HepG2 (cell line): ENCODE measurements around the gene TMEM154. TPM values are rescaled to one million over a fixed set of nuclear protein-coding genes. Genes with fewer than 3 reads are reported as not detected.

Source experiments
- ATAC-seq: fragments of 200-7000 bp; cut with Tn5 transposase; 3 replicates; pipeline ENCODE4 v1.9.1; 2020; ENCODE audit warnings: mild to moderate bottlenecking, moderate library complexity
- BruUV-seq: library from RNA; stranded (reverse); fragments of 400-500 nt; replicated peaks from 2 replicates; lab custom pipeline; 2021; lab: Mats Ljungman, UMichigan
- CTCF ChIA-PET: fragments of 300-600 bp; formaldehyde crosslinking; extraction: SDS; loops from one replicate; lab custom pipeline; 2021; ENCODE audit warnings: low total read pairs, inconsistent platforms, low intra/inter-chr PET ratio; lab: Yijun Ruan, JAX
- POLR2A ChIA-PET: fragments of 350-600 bp; sonication (Branson Sonifier 250); formaldehyde crosslinking; loops from one replicate; lab custom pipeline; 2020; ENCODE audit warnings: antibody characterized with exemption, inconsistent platforms; lab: Yijun Ruan, JAX
- DNase-seq: peaks from one replicate; pipeline ENCODE4 v3.0.0-alpha.2; 2015; ENCODE audit warnings: low spot score
- FAIRE-seq: peaks from 3 replicates; lab custom pipeline; 2011; peaks lifted over from hg19 to GRCh38; lab: Jason Lieb, UNC
- H2AFZ ChIP-seq: one replicate; pipeline ENCODE4 v1.6.1; 2011; ENCODE audit warnings: low read length, inconsistent platforms
- H3K27ac ChIP-seq: fragments of 300-600 bp; 3 replicates; pipeline ENCODE4 v1.8.0; 2011; ENCODE audit warnings: mixed run types, mild to moderate bottlenecking, mixed read lengths, low read length, inconsistent platforms; ENCODE audit not compliant: insufficient read depth; ENCODE audit errors: extremely low read length
- H3K27me3 ChIP-seq, 2 experiments: fragments of 200-600 bp in 1 of 2; 2 replicates in 1 of 2; 3 replicates in 1 of 2; pipeline versions ENCODE4 v1.6.0 to v1.8.0; 2011; ENCODE audit warnings: low read length in 2 of 2, mild to moderate bottlenecking in 2 of 2, moderate library complexity in 2 of 2, inconsistent platforms in 1 of 2; ENCODE audit not compliant: insufficient read depth in 2 of 2, control insufficient read depth in 1 of 2
- H3K36me3 ChIP-seq, 2 experiments: fragments of 200-600 bp in 1 of 2; replicated peaks in 1 of 2; 2 replicates in 1 of 2; 3 replicates in 1 of 2; pipeline versions ENCODE4 v1.5.1 to v1.8.0; 2011; ENCODE audit warnings: low read length in 2 of 2, inconsistent platforms in 1 of 2; ENCODE audit not compliant: insufficient read depth in 2 of 2, control insufficient read depth in 1 of 2
- H3K4me1 ChIP-seq: 2 replicates; pipeline ENCODE4 v1.5.1; 2012; ENCODE audit warnings: low read length, inconsistent platforms; ENCODE audit not compliant: insufficient read depth
- H3K4me2 ChIP-seq: 2 replicates; pipeline ENCODE4 v1.6.0; 2011; ENCODE audit warnings: low read depth, low read length, inconsistent platforms
- H3K4me3 ChIP-seq, 3 experiments: fragments of 200-600 bp in 1 of 3; sonication (generic), shearing (Covaris generic) in 1 of 3; replicated peaks in 1 of 3; 2 replicates each; pipeline ENCODE4 v1.5.1; 2011 to 2016; ENCODE audit warnings: low read length in 3 of 3, inconsistent platforms in 2 of 3, low read depth in 2 of 3, mild to moderate bottlenecking in 2 of 3, control low read depth in 1 of 3, mixed read lengths in 1 of 3; ENCODE audit not compliant: insufficient read depth in 1 of 3
- H3K79me2 ChIP-seq: one replicate; pipeline ENCODE4 v1.6.1; 2011; ENCODE audit warnings: low read length, inconsistent platforms; ENCODE audit not compliant: insufficient read depth
- H3K9ac ChIP-seq: 2 replicates; pipeline ENCODE4 v1.6.0; 2011; ENCODE audit warnings: mild to moderate bottlenecking, low read depth, low read length, inconsistent platforms; ENCODE audit not compliant: insufficient read depth
- H3K9me3 ChIP-seq: 2 replicates; pipeline ENCODE4 v1.5.1; 2012; ENCODE audit warnings: mild to moderate bottlenecking, low read length
- H4K20me1 ChIP-seq: 2 replicates; pipeline ENCODE4 v1.6.0; 2011; ENCODE audit warnings: inconsistent platforms, mild to moderate bottlenecking, low read length, moderate library complexity; ENCODE audit not compliant: insufficient read depth
- ATAD3A ChIP-seq: sonication (generic); formaldehyde crosslinking; IDR thresholded peaks from 2 replicates; pipeline ENCODE4 v1.4.0; 2020; ENCODE audit warnings: missing genetic modification reagents
- CENPT ChIP-seq: sonication (generic); formaldehyde crosslinking; IDR thresholded peaks from 2 replicates; pipeline ENCODE4 v1.8.0; 2022; ENCODE audit warnings: low read depth, mild to moderate bottlenecking, moderate library complexity, missing genetic modification reagents
- ELF3 ChIP-seq: IDR thresholded peaks from 2 replicates; pipeline ENCODE4 v1.6.1; 2016; ENCODE audit warnings: missing genetic modification reagents, missing compliant biosample characterization
- KLF11 ChIP-seq: IDR thresholded peaks from 2 replicates; pipeline ENCODE4 v1.6.1; 2016; ENCODE audit warnings: missing compliant biosample characterization
- MEIS2 ChIP-seq: sonication (generic); formaldehyde crosslinking; IDR thresholded peaks from 2 replicates; pipeline ENCODE4 v1.9.0; 2021; ENCODE audit warnings: mild to moderate bottlenecking, missing genetic modification reagents
- NCOA2 ChIP-seq: sonication (generic); formaldehyde crosslinking; IDR thresholded peaks from 2 replicates; pipeline ENCODE4 v1.8.0; 2022; ENCODE audit warnings: inconsistent platforms
- REXO4 ChIP-seq: sonication (generic); formaldehyde crosslinking; IDR thresholded peaks from 2 replicates; pipeline ENCODE4 v1.8.0; 2022; ENCODE audit warnings: missing genetic modification reagents, mild to moderate bottlenecking, borderline replicate concordance
- SMARCC2 ChIP-seq: fragments of 450-650 bp; IDR thresholded peaks from 2 replicates; pipeline ENCODE4 v1.6.1; 2017; ENCODE audit warnings: antibody characterized with exemption, mild to moderate bottlenecking
- TARDBP ChIP-seq: sonication (generic); formaldehyde crosslinking; IDR thresholded peaks from 2 replicates; pipeline ENCODE4 v1.8.0; 2022; ENCODE audit warnings: mild to moderate bottlenecking, missing genetic modification reagents
- TMF1 ChIP-seq: sonication (generic); formaldehyde crosslinking; IDR thresholded peaks from 2 replicates; pipeline ENCODE4 v1.8.1; 2022; ENCODE audit warnings: low read depth, missing genetic modification reagents
- ZNF3 ChIP-seq: IDR thresholded peaks from 2 replicates; pipeline ENCODE4 v1.7.0; 2017; ENCODE audit warnings: inconsistent platforms
- ZNF616 ChIP-seq: sonication (generic); formaldehyde crosslinking; IDR thresholded peaks from 2 replicates; pipeline ENCODE4 v1.5.0; 2020; ENCODE audit warnings: low read depth, mild to moderate bottlenecking, missing genetic modification reagents
- ZNF83 ChIP-seq: sonication (generic); formaldehyde crosslinking; IDR thresholded peaks from 2 replicates; pipeline ENCODE4 v1.4.0; 2020; ENCODE audit warnings: missing genetic modification reagents, mild to moderate bottlenecking, borderline replicate concordance
- ZNF850 ChIP-seq: sonication (generic); formaldehyde crosslinking; conservative IDR thresholded peaks from 2 replicates; pipeline ENCODE4 v1.9.0; 2021; ENCODE audit warnings: mild to moderate bottlenecking, missing genetic modification reagents
- WGBS: methylation state at CpG from one replicate; pipeline ENCODE4 v1.1.6; 2017; ENCODE audit warnings: low lambda C conversion rate; 5-methylcytosine and 5-hydroxymethylcytosine counted together
- in situ Hi-C: cut with HindIII; loops from 2 replicates; pipeline ENCODE4 v1.10.0; 2017; ENCODE audit warnings: low pct_unique_long_range_greater_than_20kb; ENCODE audit not compliant: extremely low pct_ligation_motif_present
- intact Hi-C: fragments of 100-400 bp; cut with micrococcal nuclease; formaldehyde crosslinking; loops from one replicate; pipeline ENCODE4 v1.10.0; 2022; ENCODE audit not compliant: unreplicated experiment
- polyA plus RNA-seq, 8 experiments: library from polyadenylated mRNA; depleted of rRNA in 3 of 8; stranded (reverse) in 7 of 8; unstranded in 1 of 8; fragments of >200 nt; fragmentation: Illumina TruSeq in 4 of 8; extraction: Trizol in 4 of 8; gene quantifications; 2 replicates each; pipeline versions ENCODE4 v1.2.1 to v1.2.3, GENCODE V29; 2011 to 2016; ENCODE audit warnings: low read depth in 4 of 8, missing spikeins in 1 of 8, mixed read lengths in 1 of 8; ENCODE audit not compliant: insufficient read depth in 1 of 8
- total RNA-seq, 5 experiments: library from RNA; depleted of rRNA; stranded (reverse); fragments of >200 nt; fragmentation: Illumina TruSeq; extraction: Trizol; gene quantifications; 2 replicates each; pipeline ENCODE4 v1.2.3, GENCODE V29; 2016; ENCODE audit warnings: low read depth in 1 of 5
- TF ChIP-seq, protein P1 (sequence below): sonication (generic); formaldehyde crosslinking; IDR thresholded peaks from 2 replicates; pipeline ENCODE4 v1.5.1; 2020; ENCODE audit warnings: mild to moderate bottlenecking, missing genetic modification reagents, borderline replicate concordance
- TF ChIP-seq, protein P2 (sequence below): sonication (generic); formaldehyde crosslinking; IDR thresholded peaks from 2 replicates; pipeline ENCODE4 v1.4.0; 2020; ENCODE audit warnings: mild to moderate bottlenecking, missing genetic modification reagents
- TF ChIP-seq, protein P3 (sequence below): sonication (generic); formaldehyde crosslinking; IDR thresholded peaks from 2 replicates; pipeline ENCODE4 v1.5.0; 2020; ENCODE audit warnings: missing genetic modification reagents, mild to moderate bottlenecking, borderline replicate concordance
- TF ChIP-seq, protein P4 (sequence below): sonication (generic); formaldehyde crosslinking; IDR thresholded peaks from 2 replicates; pipeline ENCODE4 v1.5.0; 2020; ENCODE audit warnings: missing genetic modification reagents

TMEM154 gene
- total and polyA plus RNA-seq, 2 of the 13 experiments (the other 11 are each of a cell fraction or from before 2014, with no cell fraction given), result 0.03 TPM; not detected in 1

DNA sequence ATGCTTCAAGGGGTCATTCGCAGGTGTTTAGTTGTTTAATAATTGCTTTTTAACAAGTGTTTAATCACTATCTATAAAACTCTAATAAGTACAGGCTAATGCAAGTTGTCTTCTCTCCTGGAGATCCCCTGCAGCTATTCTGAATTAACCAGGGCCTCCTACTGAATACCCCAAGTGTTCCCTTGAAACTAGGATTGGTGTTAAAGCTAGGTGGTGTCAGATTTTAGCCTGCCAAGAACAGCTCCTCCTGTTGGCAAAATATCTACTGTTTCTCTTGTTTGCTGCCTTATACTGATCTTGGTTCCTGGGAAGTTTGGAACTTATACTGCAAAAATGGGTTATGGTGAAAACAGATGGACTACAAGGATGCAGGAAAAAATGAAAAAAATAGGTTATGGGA, 26.1 kb upstream of the TMEM154 start:
- Histone ChIP-seq H3K9me3 (no peaks in the 10 kb centered on the region), H3K4me1 (no peaks in the 10 kb centered on the region; the same call in 1 of the 2 replicates), H2AFZ (no peak overlapping the region), H3K36me3 (no peaks in the 10 kb centered on the region), H3K79me2 (no peaks in the 10 kb centered on the region), H3K4me3 (no peak overlapping the region), H3K4me2 (no peak overlapping the region), H3K27me3 (no peaks in the 10 kb centered on the region; a peak in 1 of 5 replicates), H3K27ac (no peak overlapping the region), H4K20me1 (no peaks in the 10 kb centered on the region), H3K9ac (no peak overlapping the region)
- FAIRE-seq (no peak), DNase-seq (no peak), ATAC-seq (no peak)
- in situ Hi-C loops (no loop called here), intact Hi-C loops (no loop called here)
- TF ChIP-seq ATAD3A (CRISPR knock-in tag) (no peak), TARDBP (no peak), KLF11 (CRISPR knock-in tag) (no peak), SMARCC2 (no peak), CENPT (no peak), ELF3 (CRISPR knock-in tag) (no peak), REXO4 (CRISPR knock-in tag) (no peak), NCOA2 (CRISPR knock-in tag) (no peak), ZNF83 (CRISPR knock-in tag) (no peak), MEIS2 (CRISPR knock-in tag) (no peak), ZNF3 (no peak), ZNF850 (CRISPR knock-in tag) (no peak), TMF1 (CRISPR knock-in tag) (no peak), ZNF616 (CRISPR knock-in tag) (no peak)
- TF ChIP-seq, protein P1, sequence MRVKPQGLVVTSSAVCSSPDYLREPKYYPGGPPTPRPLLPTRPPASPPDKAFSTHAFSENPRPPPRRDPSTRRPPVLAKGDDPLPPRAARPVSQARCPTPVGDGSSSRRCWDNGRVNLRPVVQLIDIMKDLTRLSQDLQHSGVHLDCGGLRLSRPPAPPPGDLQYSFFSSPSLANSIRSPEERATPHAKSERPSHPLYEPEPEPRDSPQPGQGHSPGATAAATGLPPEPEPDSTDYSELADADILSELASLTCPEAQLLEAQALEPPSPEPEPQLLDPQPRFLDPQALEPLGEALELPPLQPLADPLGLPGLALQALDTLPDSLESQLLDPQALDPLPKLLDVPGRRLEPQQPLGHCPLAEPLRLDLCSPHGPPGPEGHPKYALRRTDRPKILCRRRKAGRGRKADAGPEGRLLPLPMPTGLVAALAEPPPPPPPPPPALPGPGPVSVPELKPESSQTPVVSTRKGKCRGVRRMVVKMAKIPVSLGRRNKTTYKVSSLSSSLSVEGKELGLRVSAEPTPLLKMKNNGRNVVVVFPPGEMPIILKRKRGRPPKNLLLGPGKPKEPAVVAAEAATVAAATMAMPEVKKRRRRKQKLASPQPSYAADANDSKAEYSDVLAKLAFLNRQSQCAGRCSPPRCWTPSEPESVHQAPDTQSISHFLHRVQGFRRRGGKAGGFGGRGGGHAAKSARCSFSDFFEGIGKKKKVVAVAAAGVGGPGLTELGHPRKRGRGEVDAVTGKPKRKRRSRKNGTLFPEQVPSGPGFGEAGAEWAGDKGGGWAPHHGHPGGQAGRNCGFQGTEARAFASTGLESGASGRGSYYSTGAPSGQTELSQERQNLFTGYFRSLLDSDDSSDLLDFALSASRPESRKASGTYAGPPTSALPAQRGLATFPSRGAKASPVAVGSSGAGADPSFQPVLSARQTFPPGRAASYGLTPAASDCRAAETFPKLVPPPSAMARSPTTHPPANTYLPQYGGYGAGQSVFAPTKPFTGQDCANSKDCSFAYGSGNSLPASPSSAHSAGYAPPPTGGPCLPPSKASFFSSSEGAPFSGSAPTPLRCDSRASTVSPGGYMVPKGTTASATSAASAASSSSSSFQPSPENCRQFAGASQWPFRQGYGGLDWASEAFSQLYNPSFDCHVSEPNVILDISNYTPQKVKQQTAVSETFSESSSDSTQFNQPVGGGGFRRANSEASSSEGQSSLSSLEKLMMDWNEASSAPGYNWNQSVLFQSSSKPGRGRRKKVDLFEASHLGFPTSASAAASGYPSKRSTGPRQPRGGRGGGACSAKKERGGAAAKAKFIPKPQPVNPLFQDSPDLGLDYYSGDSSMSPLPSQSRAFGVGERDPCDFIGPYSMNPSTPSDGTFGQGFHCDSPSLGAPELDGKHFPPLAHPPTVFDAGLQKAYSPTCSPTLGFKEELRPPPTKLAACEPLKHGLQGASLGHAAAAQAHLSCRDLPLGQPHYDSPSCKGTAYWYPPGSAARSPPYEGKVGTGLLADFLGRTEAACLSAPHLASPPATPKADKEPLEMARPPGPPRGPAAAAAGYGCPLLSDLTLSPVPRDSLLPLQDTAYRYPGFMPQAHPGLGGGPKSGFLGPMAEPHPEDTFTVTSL (CRISPR knock-in tag), result no peak
- TF ChIP-seq, protein P2, sequence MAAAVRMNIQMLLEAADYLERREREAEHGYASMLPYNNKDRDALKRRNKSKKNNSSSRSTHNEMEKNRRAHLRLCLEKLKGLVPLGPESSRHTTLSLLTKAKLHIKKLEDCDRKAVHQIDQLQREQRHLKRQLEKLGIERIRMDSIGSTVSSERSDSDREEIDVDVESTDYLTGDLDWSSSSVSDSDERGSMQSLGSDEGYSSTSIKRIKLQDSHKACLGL, result no peak
- TF ChIP-seq, protein P3, sequence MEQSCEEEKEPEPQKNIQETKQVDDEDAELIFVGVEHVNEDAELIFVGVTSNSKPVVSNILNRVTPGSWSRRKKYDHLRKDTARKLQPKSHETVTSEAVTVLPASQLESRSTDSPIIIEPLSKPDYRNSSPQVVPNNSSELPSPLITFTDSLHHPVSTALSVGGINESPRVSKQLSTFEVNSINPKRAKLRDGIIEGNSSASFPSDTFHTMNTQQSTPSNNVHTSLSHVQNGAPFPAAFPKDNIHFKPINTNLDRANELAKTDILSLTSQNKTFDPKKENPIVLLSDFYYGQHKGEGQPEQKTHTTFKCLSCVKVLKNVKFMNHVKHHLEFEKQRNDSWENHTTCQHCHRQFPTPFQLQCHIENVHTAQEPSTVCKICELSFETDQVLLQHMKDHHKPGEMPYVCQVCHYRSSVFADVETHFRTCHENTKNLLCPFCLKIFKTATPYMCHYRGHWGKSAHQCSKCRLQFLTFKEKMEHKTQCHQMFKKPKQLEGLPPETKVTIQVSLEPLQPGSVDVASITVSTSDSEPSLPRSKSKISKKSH (CRISPR knock-in tag), result no peak
- TF ChIP-seq, protein P4, sequence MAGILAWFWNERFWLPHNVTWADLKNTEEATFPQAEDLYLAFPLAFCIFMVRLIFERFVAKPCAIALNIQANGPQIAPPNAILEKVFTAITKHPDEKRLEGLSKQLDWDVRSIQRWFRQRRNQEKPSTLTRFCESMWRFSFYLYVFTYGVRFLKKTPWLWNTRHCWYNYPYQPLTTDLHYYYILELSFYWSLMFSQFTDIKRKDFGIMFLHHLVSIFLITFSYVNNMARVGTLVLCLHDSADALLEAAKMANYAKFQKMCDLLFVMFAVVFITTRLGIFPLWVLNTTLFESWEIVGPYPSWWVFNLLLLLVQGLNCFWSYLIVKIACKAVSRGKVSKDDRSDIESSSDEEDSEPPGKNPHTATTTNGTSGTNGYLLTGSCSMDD (CRISPR knock-in tag), result no peak
- 100% methylated on average over 1 of the region's 1 CpG for WGBS
- ChIA-PET CTCF (no interaction called here), POLR2A (no interaction called here)
- no TSS peak for BruUV-seq
